Measurements from ENCODE around the gene PSG5.
"Not testable (repeated sequence)": the region's sequence is repeated elsewhere in the genome, so short reads cannot be mapped to it uniquely, and the experiment has no call there.

DNA sequence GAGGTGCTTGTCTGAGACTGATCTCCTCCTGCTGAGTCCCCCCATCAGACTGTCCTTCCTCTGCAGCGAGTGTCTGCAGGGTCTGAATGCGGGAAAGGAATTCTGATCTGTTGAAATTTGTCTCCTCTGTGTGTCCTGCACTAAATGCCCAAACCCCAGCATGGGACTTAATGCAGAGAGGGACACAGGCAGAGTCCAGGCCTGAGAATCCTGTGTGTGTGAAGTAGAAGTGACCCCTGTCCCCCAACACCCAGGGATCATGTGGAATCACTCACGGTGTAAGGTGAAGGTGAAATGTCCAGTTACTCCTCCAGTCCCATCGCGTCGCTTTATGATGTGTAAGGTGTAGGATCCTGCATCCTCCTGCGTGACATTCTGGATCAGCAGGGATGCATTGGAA lies 17.3 kb upstream of the PSG5 start:
- TF ChIP-seq, protein P1, sequence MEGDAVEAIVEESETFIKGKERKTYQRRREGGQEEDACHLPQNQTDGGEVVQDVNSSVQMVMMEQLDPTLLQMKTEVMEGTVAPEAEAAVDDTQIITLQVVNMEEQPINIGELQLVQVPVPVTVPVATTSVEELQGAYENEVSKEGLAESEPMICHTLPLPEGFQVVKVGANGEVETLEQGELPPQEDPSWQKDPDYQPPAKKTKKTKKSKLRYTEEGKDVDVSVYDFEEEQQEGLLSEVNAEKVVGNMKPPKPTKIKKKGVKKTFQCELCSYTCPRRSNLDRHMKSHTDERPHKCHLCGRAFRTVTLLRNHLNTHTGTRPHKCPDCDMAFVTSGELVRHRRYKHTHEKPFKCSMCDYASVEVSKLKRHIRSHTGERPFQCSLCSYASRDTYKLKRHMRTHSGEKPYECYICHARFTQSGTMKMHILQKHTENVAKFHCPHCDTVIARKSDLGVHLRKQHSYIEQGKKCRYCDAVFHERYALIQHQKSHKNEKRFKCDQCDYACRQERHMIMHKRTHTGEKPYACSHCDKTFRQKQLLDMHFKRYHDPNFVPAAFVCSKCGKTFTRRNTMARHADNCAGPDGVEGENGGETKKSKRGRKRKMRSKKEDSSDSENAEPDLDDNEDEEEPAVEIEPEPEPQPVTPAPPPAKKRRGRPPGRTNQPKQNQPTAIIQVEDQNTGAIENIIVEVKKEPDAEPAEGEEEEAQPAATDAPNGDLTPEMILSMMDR (conservative IDR thresholded peaks at IDR 0.05) = not testable (repeated sequence)
- not testable (repeated sequence) for TF ChIP-seq ZFX (IDR thresholded peaks at IDR 0.05)
